HepG2 (cell line): ENCODE data around the gene NUDT14. TPM values are rescaled to one million over a fixed set of nuclear protein-coding genes. Genes with fewer than 3 reads are reported as not detected.

Source experiments
- FOXC1 ChIP-seq: sonication (generic); formaldehyde crosslinking; IDR thresholded peaks from 2 replicates; pipeline ENCODE4 v1.8.0; 2022; ENCODE audit warnings: mild to moderate bottlenecking, missing genetic modification reagents, borderline replicate concordance
- HIC2 ChIP-seq: sonication (generic); formaldehyde crosslinking; IDR thresholded peaks from 2 replicates; pipeline ENCODE4 v1.9.0; 2022; ENCODE audit warnings: low read depth, missing genetic modification reagents
- HINFP ChIP-seq: sonication (generic); formaldehyde crosslinking; IDR thresholded peaks from 2 replicates; pipeline ENCODE4 v1.4.0; 2020; ENCODE audit warnings: low read depth, mild to moderate bottlenecking, missing genetic modification reagents
- PAF1 ChIP-seq: IDR thresholded peaks from 2 replicates; pipeline ENCODE4 v1.6.1; 2016; ENCODE audit warnings: missing genetic modification reagents, missing compliant biosample characterization
- POGZ ChIP-seq: sonication (generic); formaldehyde crosslinking; IDR thresholded peaks from 2 replicates; pipeline ENCODE4 v1.4.0; 2020; ENCODE audit warnings: mild to moderate bottlenecking, missing genetic modification reagents
- ZNF17 ChIP-seq: sonication (generic); formaldehyde crosslinking; IDR thresholded peaks from 2 replicates; pipeline ENCODE4 v1.5.0; 2020; ENCODE audit warnings: mild to moderate bottlenecking, missing genetic modification reagents
- ZNF281 ChIP-seq: sonication (generic); formaldehyde crosslinking; IDR thresholded peaks from 2 replicates; pipeline ENCODE4 v1.4.0; 2020; ENCODE audit warnings: missing genetic modification reagents, borderline replicate concordance
- ZNF333 ChIP-seq: sonication (generic); formaldehyde crosslinking; IDR thresholded peaks from 2 replicates; pipeline ENCODE4 v1.4.0; 2020; ENCODE audit warnings: mild to moderate bottlenecking, missing genetic modification reagents, borderline replicate concordance
- ZNF407 ChIP-seq: sonication (generic); formaldehyde crosslinking; IDR thresholded peaks from one replicate; pipeline ENCODE4 v1.5.1; 2020; ENCODE audit warnings: mild to moderate bottlenecking, missing genetic modification reagents; ENCODE audit errors: not compliant biosample characterization
- polyA plus RNA-seq, 8 experiments: library from polyadenylated mRNA; depleted of rRNA in 3 of 8; stranded (reverse) in 7 of 8; unstranded in 1 of 8; fragments of >200 nt; fragmentation: Illumina TruSeq in 4 of 8; extraction: Trizol in 4 of 8; gene quantifications; 2 replicates each; pipeline versions ENCODE4 v1.2.1 to v1.2.3, GENCODE V29; 2011 to 2016; ENCODE audit warnings: low read depth in 4 of 8, missing spikeins in 1 of 8, mixed read lengths in 1 of 8; ENCODE audit not compliant: insufficient read depth in 1 of 8
- total RNA-seq, 5 experiments: library from RNA; depleted of rRNA; stranded (reverse); fragments of >200 nt; fragmentation: Illumina TruSeq; extraction: Trizol; gene quantifications; 2 replicates each; pipeline ENCODE4 v1.2.3, GENCODE V29; 2016; ENCODE audit warnings: low read depth in 1 of 5

Gene NUDT14
- total and polyA plus RNA-seq, 2 of the 13 experiments (the other 11 are each of a cell fraction or from before 2014, with no cell fraction given), result 5.8 to 6.1 TPM

- TF ChIP-seq PAF1 (no peak), ZNF407 (CRISPR knock-in tag) (no peak), ZNF17 (no peak), ZNF281 (CRISPR knock-in tag) (no peak), ZNF333 (no peak), HINFP (no peak), FOXC1 (no peak), HIC2 (CRISPR knock-in tag) (no peak), POGZ (CRISPR knock-in tag) (no peak)
Observed at GRCh38 chr14:105219753-105220152, 38.6 kb upstream of the NUDT14 start (continued).
